Measurements from ENCODE around the gene TBX10. TPM values are rescaled to one million over a fixed set of nuclear protein-coding genes. Genes with fewer than 3 reads are reported as not detected.
"Not testable (repeated sequence)": the region's sequence is repeated elsewhere in the genome, so short reads cannot be mapped to it uniquely, and the experiment has no call there.

TBX10 gene
- not detected for total RNA-seq

DNA sequence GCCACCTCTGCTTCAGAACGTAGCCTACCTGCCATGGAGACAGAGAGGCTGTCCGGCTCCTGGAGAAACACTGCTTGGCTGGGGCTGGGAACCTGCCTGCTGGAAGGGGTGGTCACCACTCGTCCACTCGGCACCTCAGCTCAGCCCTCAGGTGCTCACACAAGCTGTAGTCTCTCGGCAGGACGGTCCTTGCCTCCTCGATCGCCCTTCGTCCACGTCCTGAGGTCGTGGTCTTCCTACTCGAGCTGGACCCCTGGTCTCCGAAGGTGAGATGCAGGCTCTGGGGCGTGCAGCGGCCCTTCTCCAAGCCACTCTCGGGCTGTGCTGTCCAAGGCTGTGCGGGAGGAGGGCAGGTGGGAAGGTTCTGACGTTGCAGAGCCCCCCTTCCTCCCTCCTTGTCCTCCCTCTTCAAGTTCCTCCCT, at the start of gene TBX10:
Gene TBX10 (minus strand): TSS at position 326 of the 422 bp plus-strand sequence. CDS start 291 bp downstream, at position 35.
- Histone ChIP-seq H3K4me3 (no peak within 1 kb of the TSS), H3K36me3 (no peaks in the 10 kb centered on the region), H3K27ac (replicated peaks in 1 of 4) (no peak within 1 kb of the TSS), H3K4me1 (peaks cover 0 to 6% (median 2%) of the 10 kb centered on the region in 4 donors), H3K9me3 (no peaks in the 10 kb centered on the region), H3K27me3 (peaks cover 0 to 44% (median 0%) of the 10 kb centered on the region in 4 donors)
- TF ChIP-seq POLR2A (IDR thresholded peaks at IDR 0.05; ENCODE audit: low read depth), result no peak
- TF ChIP-seq, protein P1, sequence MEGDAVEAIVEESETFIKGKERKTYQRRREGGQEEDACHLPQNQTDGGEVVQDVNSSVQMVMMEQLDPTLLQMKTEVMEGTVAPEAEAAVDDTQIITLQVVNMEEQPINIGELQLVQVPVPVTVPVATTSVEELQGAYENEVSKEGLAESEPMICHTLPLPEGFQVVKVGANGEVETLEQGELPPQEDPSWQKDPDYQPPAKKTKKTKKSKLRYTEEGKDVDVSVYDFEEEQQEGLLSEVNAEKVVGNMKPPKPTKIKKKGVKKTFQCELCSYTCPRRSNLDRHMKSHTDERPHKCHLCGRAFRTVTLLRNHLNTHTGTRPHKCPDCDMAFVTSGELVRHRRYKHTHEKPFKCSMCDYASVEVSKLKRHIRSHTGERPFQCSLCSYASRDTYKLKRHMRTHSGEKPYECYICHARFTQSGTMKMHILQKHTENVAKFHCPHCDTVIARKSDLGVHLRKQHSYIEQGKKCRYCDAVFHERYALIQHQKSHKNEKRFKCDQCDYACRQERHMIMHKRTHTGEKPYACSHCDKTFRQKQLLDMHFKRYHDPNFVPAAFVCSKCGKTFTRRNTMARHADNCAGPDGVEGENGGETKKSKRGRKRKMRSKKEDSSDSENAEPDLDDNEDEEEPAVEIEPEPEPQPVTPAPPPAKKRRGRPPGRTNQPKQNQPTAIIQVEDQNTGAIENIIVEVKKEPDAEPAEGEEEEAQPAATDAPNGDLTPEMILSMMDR (IDR thresholded peaks at IDR 0.05), result no peak
- no peak for TF ChIP-seq POLR2AphosphoS5 (IDR thresholded peaks at IDR 0.05)
- TF ChIP-seq EP300 (IDR thresholded peaks at IDR 0.05), result no peak
- no peak for DNase-seq (ENCODE audit: extremely low spot score)
- 77% methylated on average over 6 of the region's 18 CpGs for WGBS
- intact Hi-C loops (cut with DNase I), result no loop called here

DNA sequence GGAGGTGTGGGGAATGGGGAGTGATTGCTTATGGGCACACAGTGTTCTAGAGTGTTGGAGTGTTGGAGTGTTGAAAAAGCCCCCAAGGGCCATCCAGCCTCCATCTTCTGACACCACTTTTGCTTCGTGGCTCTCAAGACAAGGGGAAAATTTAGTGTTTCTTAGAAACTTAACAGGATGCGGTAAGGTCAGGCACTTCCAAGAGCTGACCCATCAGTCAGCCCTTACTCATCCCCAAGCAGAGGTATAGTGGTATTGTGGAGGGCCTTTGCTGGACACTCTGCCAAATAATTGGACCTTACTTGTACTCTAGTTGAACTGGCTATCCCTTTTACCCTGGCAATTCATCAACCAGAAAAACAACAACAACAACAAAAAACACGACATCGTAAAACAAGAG, 49.6 kb upstream of the TBX10 start:
- no peak overlapping the region for H3K4me3 ChIP-seq
- no peak for DNase-seq (ENCODE audit: extremely low spot score)
- 89% methylated on average over 4 of the region's 4 CpGs for WGBS
- H3K27me3 ChIP-seq, result peaks cover 0 to 28% (median 0%) of the 10 kb centered on the region in 4 donors
- H3K4me1 ChIP-seq, result no peaks in the 10 kb centered on the region
- no peaks in the 10 kb centered on the region for H3K9me3 ChIP-seq
- TF ChIP-seq, protein P1 (IDR thresholded peaks at IDR 0.05), result no peak
- TF ChIP-seq POLR2A (IDR thresholded peaks at IDR 0.05; ENCODE audit: low read depth) (no peak), EP300 (IDR thresholded peaks at IDR 0.05) (no peak), POLR2AphosphoS5 (IDR thresholded peaks at IDR 0.05) (no peak)
- no peak overlapping the region for H3K27ac ChIP-seq (replicated peaks in 1 of 4)
- intact Hi-C loops (cut with DNase I), result no loop called here
- H3K36me3 ChIP-seq, result no peaks in the 10 kb centered on the region

DNA sequence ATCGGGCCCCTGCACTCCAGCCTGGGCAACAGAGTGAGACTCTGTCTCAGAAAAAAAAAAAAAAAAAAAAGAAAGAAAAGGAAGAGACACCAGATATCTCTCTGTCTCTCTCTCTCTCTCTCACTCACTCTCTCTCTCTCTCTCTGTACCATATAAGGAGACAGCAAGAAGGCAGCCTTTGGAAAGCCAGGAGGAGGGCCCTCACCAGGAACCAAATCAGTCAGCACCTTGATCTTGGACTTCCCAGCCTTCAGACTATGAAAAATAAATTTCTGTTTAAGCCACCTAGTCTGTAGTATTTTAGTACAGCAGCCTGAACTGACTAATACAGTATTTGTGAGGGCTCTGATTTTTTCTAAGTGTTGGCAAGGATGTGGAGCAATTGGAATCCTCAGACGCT, 48.4 kb upstream of the TBX10 start:
- no peak for DNase-seq (ENCODE audit: extremely low spot score)
- Histone ChIP-seq H3K36me3 (no peaks in the 10 kb centered on the region), H3K9me3 (no peaks in the 10 kb centered on the region), H3K27ac (replicated peaks in 1 of 4) (no peak overlapping the region), H3K27me3 (peaks cover 0 to 28% (median 0%) of the 10 kb centered on the region in 4 donors), H3K4me1 (no peaks in the 10 kb centered on the region), H3K4me3 (no peak overlapping the region)
- TF ChIP-seq POLR2A (IDR thresholded peaks at IDR 0.05; ENCODE audit: low read depth) (no peak), POLR2AphosphoS5 (IDR thresholded peaks at IDR 0.05) (no peak), EP300 (IDR thresholded peaks at IDR 0.05) (no peak)
- TF ChIP-seq, protein P1 (IDR thresholded peaks at IDR 0.05), result no peak
- 82% methylated on average over 2 of the region's 2 CpGs for WGBS
- intact Hi-C loops (cut with DNase I), result no loop called here

DNA sequence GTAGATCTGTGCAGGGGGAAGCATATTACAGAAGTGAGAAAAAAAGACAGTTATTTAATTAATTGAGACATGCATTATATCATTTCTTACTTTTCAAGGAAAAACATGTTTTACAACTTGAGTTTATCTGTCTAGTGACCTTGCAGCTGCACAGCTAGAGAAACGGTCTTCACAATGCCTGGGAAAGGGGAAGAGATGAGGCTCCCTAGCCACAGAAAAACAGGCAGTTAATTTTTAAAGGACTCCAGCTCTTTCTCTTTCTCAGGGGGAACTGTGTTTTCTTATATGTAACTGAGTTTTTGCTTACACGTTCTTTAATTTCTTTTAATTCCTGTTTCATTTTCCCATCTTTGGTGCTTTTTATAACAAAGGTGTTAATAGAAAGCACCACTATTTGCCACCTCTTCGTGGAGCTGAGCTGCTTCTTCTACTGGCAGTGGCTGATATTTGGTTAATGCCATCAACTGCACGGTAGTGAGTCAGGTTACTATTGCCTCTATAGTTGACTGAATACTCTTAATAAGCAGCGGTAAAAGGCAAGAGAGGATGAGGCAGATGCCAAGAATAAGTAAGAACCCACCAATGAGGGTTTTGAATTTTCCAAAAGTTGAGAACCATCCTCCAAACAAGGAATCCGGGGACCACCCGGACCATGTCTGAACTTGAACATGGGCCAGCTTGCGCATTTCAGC, 46.2 kb upstream of the TBX10 start:
- not testable (repeated sequence) for H3K4me1 ChIP-seq, H3K9me3 ChIP-seq
- WGBS, result 61% methylated on average over 8 of the region's 8 CpGs

DNA sequence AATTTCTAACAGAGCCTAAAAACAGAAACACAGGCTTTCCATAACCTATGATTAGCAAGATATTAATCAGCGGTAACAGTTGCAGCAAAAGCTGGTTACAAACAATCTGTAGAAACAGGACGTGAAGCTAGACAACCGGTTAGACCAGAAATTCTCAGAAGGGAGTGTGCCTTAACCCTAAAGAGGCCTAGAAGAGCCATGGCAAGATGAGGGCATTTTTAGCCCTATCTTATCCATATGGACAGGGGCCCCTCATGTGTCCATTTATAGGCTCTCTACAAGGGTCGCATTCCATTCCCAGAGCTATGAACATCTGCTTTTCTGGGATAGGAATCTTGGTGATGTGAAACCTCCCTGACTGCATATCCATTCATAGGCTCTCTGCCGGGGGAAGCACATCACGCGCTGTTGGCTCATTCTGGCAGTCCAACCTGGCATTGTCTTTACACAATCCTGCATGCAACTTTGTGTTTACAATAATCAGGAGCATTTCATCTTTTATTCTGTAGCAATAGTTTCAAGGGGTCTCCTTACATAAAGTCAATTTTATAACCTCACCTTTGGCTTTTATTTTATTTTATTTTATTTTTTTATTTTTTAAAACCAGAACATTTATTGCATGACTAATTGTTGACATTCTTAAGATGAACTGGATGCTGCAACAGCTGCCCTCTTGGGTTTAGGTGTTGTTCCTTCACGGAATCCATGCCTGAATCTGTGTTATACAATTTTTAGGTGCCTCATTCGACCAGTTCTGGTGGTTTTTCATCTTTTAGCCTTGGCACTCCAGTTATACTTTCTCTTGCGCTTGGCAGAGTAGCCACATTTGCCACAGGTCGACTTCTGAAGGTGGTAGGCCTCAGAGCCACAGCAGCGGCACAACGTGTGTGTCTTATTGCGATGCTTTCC, 42.8 kb upstream of the TBX10 start:
- DNase-seq (ENCODE audit: extremely low spot score); intact Hi-C loops (cut with DNase I): not testable (repeated sequence)
- WGBS, result 80% methylated on average over 14 of the region's 14 CpGs

More for the DNA sequence above, 46.2 kb upstream of the TBX10 start:
- intact Hi-C loops (cut with DNase I); DNase-seq (ENCODE audit: extremely low spot score); H3K36me3 ChIP-seq; H3K4me3 ChIP-seq; H3K27ac ChIP-seq (replicated peaks in 1 of 4): not testable (repeated sequence)
- peaks cover 0 to 28% (median 0%) of the 10 kb centered on the region in 4 donors for H3K27me3 ChIP-seq

More for the DNA sequence above, 42.8 kb upstream of the TBX10 start:
- H3K27me3 ChIP-seq, result peaks cover 0 to 17% (median 0%) of the 10 kb centered on the region in 4 donors
- not testable (repeated sequence) for H3K27ac ChIP-seq (replicated peaks in 1 of 4); H3K9me3 ChIP-seq; H3K4me1 ChIP-seq; H3K36me3 ChIP-seq; H3K4me3 ChIP-seq
